Stimulated activated CD8-positive, alpha-beta memory T cell treated with anti-CD3 and anti-CD28 coated beads, Interleukin-15, amount 100 ng/mL, for 24 hours (primary cell): ENCODE measurements around the gene SNX8.
"Not testable (repeated sequence)": the region's sequence is repeated elsewhere in the genome, so short reads cannot be mapped to it uniquely, and the experiment has no call there.

Source experiments
- DNase-seq: peaks from one replicate; pipeline ENCODE4 v3.0.0-alpha.2; 2020; ENCODE audit warnings: low read depth

Gene SNX8

GRCh38 chr7:2289621-2290020 lies 24.6 kb downstream of the SNX8 start:
- DNase-seq: no peak

DNA sequence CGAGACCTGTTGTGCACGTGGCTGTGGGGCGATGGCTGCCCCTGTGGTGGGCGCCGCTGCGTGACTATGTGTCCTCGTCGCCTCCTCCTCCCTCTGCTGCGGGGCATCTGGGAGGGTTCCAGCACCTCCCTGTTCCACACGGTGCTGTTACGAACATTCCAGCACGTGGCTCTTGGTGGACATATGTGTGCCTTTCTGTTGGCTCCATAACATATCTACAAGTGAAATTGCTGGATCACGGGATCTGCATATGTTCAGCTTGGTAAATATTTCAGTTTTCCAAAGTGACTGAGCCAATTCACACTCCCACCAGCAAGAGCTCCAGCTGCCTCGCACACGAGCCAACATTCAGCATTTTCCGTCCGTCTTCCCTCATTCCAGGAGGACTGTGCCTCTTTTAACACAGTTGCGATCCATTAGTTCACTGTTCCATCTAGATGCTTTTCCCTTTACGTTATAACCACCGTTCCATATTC lies 25.1 kb downstream of the SNX8 start:
- DNase-seq: no peak

GRCh38 chr7:2288503-2288902 lies 25.7 kb downstream of the SNX8 start:
- no peak for DNase-seq

GRCh38 chr7:2287745-2288144 lies 26.5 kb downstream of the SNX8 start:
- no peak for DNase-seq

GRCh38 chr7:2283074-2283473 lies 31.2 kb downstream of the SNX8 start:
- no peak for DNase-seq

GRCh38 chr7:2282185-2282751 lies 32.0 kb downstream of the SNX8 start:
- DNase-seq: no peak

GRCh38 chr7:2281541-2281940 lies 32.7 kb downstream of the SNX8 start:
- no peak for DNase-seq

- DNase-seq: no peak
Measured at GRCh38 chr7:2280424-2280823, 33.8 kb downstream of the SNX8 start.

- no peak for DNase-seq
Measured at GRCh38 chr7:2279896-2280295, 34.3 kb downstream of the SNX8 start.

DNA sequence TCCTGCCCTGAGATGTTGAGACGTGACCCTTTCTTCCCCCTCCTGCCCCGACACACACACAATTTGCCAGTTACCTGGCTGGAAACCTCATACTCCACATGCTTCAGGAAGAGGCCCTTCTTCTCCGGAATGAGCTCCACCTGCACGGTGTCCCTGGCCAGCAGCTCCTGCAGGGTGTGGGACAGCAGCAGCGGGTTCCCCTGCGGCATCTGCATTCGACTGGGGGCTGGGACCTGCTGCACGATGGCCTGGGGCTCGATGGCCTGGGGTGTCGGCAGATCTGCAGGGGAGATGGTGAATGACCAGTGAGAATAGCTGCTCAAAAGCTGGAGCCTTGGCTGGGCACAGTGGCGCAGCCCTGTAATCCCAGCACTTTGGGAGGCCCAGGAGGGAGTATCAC lies 36.2 kb downstream of the SNX8 start:
- DNase-seq: no peak

- no peak for DNase-seq
Measured at GRCh38 chr7:2276107-2276506, 38.1 kb downstream of the SNX8 start.

- no peak for DNase-seq
Measured at GRCh38 chr7:2275101-2275500, 39.1 kb downstream of the SNX8 start.

DNA sequence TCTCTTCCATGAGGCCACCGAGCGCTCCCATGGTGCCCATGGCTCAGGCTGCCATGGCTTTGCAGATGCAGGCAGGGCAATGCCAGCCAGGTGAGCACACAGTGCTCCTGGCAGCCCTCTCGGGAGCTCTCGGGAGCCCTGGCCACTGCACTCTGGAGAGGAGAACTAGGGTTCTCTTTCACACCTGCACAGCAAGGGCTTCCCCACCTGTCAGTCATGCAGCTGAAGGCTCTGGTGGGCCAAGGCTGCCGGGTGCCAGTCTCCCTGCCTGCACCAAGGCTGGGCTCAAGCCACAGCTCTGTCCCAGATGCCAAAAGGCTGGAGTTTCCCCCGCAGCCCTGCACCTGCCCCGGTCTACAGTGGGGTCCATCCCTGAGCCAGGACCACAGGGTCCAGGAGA lies 39.6 kb downstream of the SNX8 start:
- DNase-seq: no peak

DNA sequence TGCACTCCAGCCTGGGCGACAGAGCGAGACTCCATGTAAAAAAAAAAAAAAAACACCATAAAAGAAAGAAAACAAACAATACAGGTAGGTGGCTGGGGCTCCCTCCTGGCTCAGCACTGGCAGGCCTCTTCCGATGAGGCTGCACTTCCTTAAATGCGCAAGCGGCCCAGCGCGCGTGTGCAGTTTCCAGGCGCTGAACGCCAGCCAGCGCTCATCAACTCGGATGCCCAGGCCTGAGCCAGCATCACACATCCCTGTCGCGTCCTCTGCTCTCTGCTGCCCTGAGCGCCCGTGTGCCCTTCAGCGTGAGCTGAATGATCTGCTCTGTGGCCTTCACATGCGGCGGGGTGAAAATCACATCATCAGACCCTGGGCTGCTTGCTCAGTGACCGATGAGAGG lies 40.4 kb downstream of the SNX8 start:
- DNase-seq: no peak

DNA sequence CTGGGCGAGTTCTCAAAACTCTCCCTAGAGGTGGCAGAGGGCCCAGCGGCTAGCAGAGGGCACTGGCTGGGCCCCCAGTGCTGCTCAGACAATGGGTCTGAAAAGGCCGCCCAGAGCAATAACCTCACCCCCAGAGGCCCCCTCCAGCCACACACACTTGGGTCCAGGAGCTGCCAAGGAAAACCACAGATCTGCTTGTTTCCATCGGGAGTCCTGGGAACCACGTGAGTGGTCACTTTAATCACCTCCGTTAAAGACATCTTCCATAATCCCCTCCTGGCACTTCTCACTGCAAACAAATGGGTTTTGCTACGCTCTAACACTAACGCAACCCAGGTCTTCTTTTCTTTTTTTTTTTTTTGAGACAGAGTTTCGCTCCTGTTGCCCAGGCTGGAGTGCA lies 42.2 kb downstream of the SNX8 start:
- no peak for DNase-seq

GRCh38 chr7:2271273-2272026 lies 42.8 kb downstream of the SNX8 start:
- no peak for DNase-seq

GRCh38 chr7:2270495-2270894 lies 43.7 kb downstream of the SNX8 start:
- no peak for DNase-seq

GRCh38 chr7:2269991-2270460 lies 44.2 kb downstream of the SNX8 start:
- no peak for DNase-seq

DNA sequence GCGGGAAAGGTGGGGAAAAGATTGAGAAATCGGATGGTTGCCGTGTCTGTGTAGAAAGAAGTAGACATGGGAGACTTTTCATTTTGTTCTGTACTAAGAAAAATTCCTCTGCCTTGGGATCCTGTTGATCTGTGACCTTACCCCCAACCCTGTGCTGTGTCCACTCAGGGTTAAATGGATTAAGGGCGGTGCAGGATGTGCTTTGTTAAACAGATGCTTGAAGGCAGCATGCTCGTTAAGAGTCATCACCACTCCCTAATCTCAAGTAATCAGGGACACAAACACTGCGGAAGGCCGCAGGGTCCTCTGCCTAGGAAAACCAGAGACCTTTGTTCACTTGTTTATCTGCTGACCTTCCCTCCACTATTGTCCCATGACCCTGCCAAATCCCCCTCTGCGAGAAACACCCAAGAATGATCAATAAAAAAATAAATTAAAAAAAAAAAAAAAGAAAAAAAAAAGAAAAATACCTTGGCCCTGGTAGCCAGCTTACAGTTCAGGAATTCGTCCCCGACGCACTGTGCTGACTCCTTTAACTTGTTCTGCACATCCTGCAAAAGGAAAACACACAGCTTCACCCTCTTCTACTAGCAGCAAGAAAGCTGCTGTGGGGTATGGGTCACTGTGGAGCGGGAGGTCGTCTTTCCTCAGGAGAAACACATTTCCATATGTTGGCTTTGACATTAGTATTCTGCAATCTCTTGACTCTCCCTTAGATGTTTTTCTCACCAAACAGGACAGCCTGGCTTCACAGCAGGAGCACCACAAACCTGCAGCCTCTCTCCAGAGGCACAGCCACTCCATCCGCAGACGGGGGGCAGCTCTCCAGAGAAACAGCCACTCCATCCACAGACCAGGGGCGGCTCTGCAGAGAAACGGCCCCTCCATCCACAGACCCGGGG lies 44.9 kb downstream of the SNX8 start:
- DNase-seq: not testable (repeated sequence)

DNA sequence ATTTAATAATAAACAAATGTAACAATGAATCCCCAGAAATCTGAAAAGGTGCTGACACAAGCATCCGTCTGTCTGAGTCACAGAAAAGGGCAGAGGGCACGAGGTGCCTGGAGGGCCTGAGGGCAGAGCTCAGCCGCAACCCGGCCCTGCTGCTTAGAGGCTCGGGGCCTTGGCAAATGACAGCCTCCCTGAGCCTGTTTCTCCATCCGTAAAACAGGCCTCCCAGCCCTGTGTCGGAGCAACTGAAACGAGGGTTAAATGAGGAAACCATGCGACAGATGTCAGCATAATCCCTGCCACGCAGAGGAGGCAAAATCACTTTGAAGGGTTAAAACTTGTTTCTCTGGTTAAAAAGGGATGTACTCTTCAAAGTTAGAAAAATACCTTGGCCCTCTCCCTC lies 47.3 kb downstream of the SNX8 start:
- no peak for DNase-seq

GRCh38 chr7:2264158-2264557 lies 50.1 kb downstream of the SNX8 start:
- DNase-seq: no peak

DNA sequence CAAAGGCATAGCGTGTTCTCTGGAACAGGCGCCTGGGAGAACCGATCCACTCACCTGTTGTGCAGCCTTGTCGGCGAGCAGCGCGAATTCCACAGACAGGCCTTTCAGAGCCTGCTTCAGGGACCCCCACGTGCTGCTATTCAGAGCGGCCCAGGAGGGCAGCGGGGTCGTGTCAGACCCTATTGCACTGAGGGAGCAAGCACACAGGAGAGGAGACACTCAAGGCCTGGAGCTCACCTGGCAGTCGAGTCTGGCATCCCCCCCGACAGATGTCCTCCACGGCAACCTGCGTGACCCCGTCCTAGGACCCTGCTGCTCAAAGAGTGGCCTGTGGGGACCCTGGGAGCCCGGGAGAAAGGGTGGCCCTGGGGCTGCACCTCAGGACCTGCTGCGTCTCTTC lies 51.1 kb downstream of the SNX8 start:
- no peak for DNase-seq

DNA sequence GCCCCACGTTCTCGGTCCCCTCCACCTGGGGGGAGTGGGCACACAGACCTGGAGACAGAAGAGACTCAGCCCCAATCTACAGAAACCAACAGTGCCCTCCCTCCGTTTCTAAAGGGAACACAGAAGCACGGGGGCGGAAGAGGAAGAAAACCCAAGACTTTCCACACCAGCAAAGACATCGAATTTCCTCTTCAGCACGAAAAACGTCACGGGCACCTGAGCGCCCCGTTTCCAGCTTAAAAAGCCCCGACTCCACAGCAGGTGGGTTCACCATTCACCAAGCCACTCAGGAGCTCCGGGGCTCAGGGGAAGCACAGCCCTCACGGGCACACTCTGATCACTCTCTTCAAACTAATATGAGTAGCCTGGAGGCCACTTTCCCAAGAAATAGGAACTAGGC lies 52.6 kb downstream of the SNX8 start:
- DNase-seq: no peak
